PFSK-1 (cell line): ENCODE data around the gene ZNF740.

Experiments used
- FOXP2 ChIP-seq: optimal IDR thresholded peaks from 2 replicates; pipeline ENCODE3; 2011; ENCODE audit warnings: borderline replicate concordance, control low read depth, inconsistent platforms; ENCODE audit not compliant: insufficient read depth; ENCODE audit errors: extremely low read length, extremely low read depth
- POLR2AphosphoS5 ChIP-seq: IDR thresholded peaks from 2 replicates; pipeline ENCODE4 v1.6.1; 2012; ENCODE audit warnings: low read depth, mild to moderate bottlenecking, control low read depth, low read length, moderate library complexity
- REST ChIP-seq, 2 experiments: IDR thresholded peaks; 2 replicates each; pipeline versions ENCODE4 v1.6.1 to v1.8.0; 2011 to 2012; ENCODE audit warnings: low read depth in 2 of 2, low read length in 2 of 2, control low read depth in 1 of 2, inconsistent platforms in 1 of 2, mild to moderate bottlenecking in 1 of 2, moderate library complexity in 1 of 2; ENCODE audit not compliant: insufficient read depth in 1 of 2
- SIN3A ChIP-seq: IDR thresholded peaks from 2 replicates; pipeline ENCODE4 v1.6.1; 2012; ENCODE audit warnings: mild to moderate bottlenecking, low read length, moderate library complexity, borderline replicate concordance; ENCODE audit not compliant: insufficient read depth
- TAF1 ChIP-seq: IDR thresholded peaks from 2 replicates; pipeline ENCODE4 v1.6.1; 2012; ENCODE audit warnings: low read length, control low read depth, borderline replicate concordance; ENCODE audit not compliant: insufficient read depth

ZNF740 gene

GRCh38 chr12:53160000-53160399 is 20.5 kb upstream of the ZNF740 start:
- TF ChIP-seq SIN3A (no peak), REST (IDR thresholded peaks at IDR 0.05; ENCODE audit: insufficient read depth in 1 of 2, low read depth in 2 of 2, low read length in 2 of 2) (no peak), FOXP2 (no peak), POLR2AphosphoS5 (no peak), TAF1 (no peak)

DNA sequence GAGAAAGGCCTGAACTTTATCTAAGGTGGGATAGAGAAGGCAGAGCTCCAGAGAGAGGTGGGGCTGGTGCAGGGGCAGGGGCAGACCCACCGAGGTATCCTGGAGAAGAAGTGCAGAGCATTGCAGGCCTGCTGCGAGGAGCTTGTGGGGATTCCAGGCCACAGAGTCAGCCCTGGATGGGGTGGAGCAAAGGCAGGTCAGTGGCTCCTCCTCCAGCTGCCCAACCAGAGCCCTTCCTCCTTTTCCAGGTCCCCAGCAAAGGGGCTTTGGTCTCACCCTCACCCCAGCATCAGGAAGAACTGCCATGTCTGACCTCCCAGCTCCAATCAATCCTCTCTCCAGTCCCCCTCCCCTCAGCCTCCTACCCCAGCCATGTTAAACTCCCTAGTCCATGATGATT is 19.8 kb upstream of the ZNF740 start:
- TF ChIP-seq POLR2AphosphoS5 (no peak), REST (IDR thresholded peaks at IDR 0.05; ENCODE audit: insufficient read depth in 1 of 2, low read depth in 2 of 2, low read length in 2 of 2) (no peak), FOXP2 (no peak), SIN3A (no peak), TAF1 (no peak)

DNA sequence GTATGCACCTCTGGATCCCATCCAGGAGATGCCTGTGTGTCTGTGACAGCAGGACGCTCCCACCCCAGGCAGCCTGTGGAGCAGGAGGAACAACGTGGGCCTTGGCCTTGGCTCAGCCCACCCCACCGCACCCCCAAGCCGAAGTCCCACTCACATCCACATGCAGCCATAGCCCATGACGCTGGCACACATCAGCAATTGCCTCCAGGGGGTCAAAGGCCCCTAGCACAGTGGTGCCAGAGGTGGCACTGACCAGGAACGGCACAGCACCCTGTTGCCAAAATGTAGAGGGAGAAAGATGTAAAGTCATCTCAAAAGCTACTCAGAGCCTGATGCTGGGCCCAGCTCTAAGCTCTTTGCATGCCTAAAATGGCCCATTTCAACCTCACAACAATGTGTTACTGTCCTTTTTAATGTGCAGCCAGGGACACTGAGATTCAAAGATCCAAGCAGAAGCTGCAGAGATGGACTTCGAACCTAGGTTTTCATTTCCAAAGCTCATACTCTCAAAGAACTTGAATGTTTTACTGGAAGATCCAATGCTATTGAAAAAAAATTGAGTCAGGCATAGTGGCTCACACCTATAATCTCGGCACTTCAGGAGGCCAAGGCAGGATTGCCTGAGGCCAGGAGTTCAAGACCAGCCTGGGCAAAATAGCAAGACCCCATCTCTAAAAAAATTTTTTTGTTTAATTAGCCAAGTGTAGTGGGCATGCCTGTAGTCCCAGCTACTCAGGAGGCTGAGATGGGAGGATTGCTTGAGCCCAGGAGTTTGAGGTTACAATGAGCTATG is 19.2 kb upstream of the ZNF740 start:
- TF ChIP-seq POLR2AphosphoS5 = no peak
- no peak for TF ChIP-seq REST (IDR thresholded peaks at IDR 0.05; ENCODE audit: insufficient read depth in 1 of 2, low read depth in 2 of 2, low read length in 2 of 2)
- no peak for TF ChIP-seq TAF1
- TF ChIP-seq FOXP2 = no peak
- no peak for TF ChIP-seq SIN3A

GRCh38 chr12:53166837-53167236 is 13.7 kb upstream of the ZNF740 start:
- TF ChIP-seq POLR2AphosphoS5 (no peak), REST (IDR thresholded peaks at IDR 0.05; ENCODE audit: insufficient read depth in 1 of 2, low read depth in 2 of 2, low read length in 2 of 2) (no peak), SIN3A (no peak), FOXP2 (no peak), TAF1 (no peak)

DNA sequence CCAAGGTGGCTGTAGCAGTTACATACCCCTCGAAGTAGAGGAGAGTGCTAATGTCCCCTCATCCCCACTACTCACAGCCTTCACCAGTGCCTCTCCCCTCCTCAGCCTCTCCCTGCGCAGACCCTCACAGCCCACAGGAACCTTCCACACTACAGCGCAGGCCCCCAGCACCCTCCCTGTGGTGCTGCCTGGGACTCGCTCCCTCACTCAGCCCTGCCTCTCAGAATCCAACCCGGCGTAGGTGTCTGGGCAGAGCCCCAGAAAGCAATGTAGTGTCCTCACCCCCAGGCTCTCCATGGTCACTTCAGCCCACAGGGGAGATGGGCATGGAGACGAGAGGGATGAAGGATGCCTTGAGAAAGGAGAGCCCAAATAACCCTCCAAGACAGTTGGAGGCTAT is 10.9 kb upstream of the ZNF740 start:
- TF ChIP-seq SIN3A = no peak
- TF ChIP-seq FOXP2 = no peak
- no peak for TF ChIP-seq POLR2AphosphoS5
- TF ChIP-seq TAF1 = no peak
- no peak for TF ChIP-seq REST (IDR thresholded peaks at IDR 0.05; ENCODE audit: insufficient read depth in 1 of 2, low read depth in 2 of 2, low read length in 2 of 2)
